Measurements from ENCODE around the gene FNDC3B.

FNDC3B gene

DNA sequence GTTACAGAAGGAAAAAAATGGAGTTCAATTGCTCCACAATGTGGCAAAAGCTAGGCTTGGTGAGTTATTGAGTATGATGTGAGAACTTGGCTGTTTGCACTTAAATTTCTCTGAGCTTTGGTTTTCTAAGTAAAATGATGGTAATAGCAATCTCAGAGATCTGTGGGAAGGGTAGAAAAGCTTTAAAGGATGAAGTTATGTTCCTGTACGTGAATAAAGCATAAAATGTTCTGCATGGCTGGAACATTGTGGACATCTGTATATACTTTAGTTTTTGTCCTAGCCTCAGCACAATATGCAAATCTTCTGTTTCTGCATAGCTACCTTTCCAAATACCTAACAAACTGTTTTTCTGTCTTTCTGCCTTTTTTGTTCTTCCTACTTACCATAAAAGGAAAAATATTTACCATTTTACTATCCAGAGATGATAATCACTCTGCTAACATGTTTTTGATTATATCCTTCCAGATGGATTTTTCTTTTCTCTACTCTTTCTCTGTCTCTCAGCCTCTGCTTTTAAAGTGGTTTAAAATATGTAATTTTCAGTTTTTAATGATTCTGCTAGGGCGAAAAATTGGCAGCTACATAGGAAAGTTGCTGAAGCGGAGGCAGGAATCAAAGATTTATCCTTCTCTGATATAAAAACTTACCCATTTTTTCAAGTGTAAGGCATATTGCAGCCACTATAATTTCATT is 188.1 kb downstream of the FNDC3B start:
- Histone ChIP-seq H2AFZ (ENCODE audit: low read depth, low read length) (no peak overlapping the region), H3K4me1 (ENCODE audit: low read length) (no peaks in the 10 kb centered on the region), H3K9me3 (ENCODE audit: insufficient read depth, low read length) (no peaks in the 10 kb centered on the region), H4K20me1 (ENCODE audit: insufficient read depth, low read length) (no peaks in the 10 kb centered on the region), H3K9ac (ENCODE audit: low read length) (no peak overlapping the region), H3K27ac (ENCODE audit: low read length) (no peak overlapping the region), H3K4me2 (ENCODE audit: low read length) (no peak overlapping the region), H3K36me3 (replicated peaks; ENCODE audit: low read depth, low read length) (no peaks in the 10 kb centered on the region), H3K79me2 (ENCODE audit: low read length) (no peaks in the 10 kb centered on the region), H3K27me3 (ENCODE audit: low read depth, low read length) (no peaks in the 10 kb centered on the region), H3K4me3 (ENCODE audit: low read length) (no peak overlapping the region)
- no peak for TF ChIP-seq EZH2phosphoT487 (IDR thresholded peaks at IDR 0.05; ENCODE audit: low read depth)
- TF ChIP-seq, protein P1, sequence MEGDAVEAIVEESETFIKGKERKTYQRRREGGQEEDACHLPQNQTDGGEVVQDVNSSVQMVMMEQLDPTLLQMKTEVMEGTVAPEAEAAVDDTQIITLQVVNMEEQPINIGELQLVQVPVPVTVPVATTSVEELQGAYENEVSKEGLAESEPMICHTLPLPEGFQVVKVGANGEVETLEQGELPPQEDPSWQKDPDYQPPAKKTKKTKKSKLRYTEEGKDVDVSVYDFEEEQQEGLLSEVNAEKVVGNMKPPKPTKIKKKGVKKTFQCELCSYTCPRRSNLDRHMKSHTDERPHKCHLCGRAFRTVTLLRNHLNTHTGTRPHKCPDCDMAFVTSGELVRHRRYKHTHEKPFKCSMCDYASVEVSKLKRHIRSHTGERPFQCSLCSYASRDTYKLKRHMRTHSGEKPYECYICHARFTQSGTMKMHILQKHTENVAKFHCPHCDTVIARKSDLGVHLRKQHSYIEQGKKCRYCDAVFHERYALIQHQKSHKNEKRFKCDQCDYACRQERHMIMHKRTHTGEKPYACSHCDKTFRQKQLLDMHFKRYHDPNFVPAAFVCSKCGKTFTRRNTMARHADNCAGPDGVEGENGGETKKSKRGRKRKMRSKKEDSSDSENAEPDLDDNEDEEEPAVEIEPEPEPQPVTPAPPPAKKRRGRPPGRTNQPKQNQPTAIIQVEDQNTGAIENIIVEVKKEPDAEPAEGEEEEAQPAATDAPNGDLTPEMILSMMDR (IDR thresholded peaks at IDR 0.05; ENCODE audit: low read depth, low read length): no peak

GRCh38 chr3:172228036-172228415 is 188.6 kb downstream of the FNDC3B start:
- no peaks in the 10 kb centered on the region for H3K4me1 ChIP-seq (ENCODE audit: low read length)
- H3K79me2 ChIP-seq (ENCODE audit: low read length): no peaks in the 10 kb centered on the region
- H3K36me3 ChIP-seq (replicated peaks; ENCODE audit: low read depth, low read length): no peaks in the 10 kb centered on the region
- H4K20me1 ChIP-seq (ENCODE audit: insufficient read depth, low read length): no peaks in the 10 kb centered on the region
- no peak overlapping the region for H3K27ac ChIP-seq (ENCODE audit: low read length)
- no peaks in the 10 kb centered on the region for H3K27me3 ChIP-seq (ENCODE audit: low read depth, low read length)
- H3K4me3 ChIP-seq (ENCODE audit: low read length): no peak overlapping the region
- no peaks in the 10 kb centered on the region for H3K9me3 ChIP-seq (ENCODE audit: insufficient read depth, low read length)
- no peak for TF ChIP-seq EZH2phosphoT487 (IDR thresholded peaks at IDR 0.05; ENCODE audit: low read depth)
- TF ChIP-seq, protein P1 (IDR thresholded peaks at IDR 0.05; ENCODE audit: low read depth, low read length): no peak
- H2AFZ ChIP-seq (ENCODE audit: low read depth, low read length): no peak overlapping the region
- no peak overlapping the region for H3K9ac ChIP-seq (ENCODE audit: low read length)
- no peak overlapping the region for H3K4me2 ChIP-seq (ENCODE audit: low read length)

DNA sequence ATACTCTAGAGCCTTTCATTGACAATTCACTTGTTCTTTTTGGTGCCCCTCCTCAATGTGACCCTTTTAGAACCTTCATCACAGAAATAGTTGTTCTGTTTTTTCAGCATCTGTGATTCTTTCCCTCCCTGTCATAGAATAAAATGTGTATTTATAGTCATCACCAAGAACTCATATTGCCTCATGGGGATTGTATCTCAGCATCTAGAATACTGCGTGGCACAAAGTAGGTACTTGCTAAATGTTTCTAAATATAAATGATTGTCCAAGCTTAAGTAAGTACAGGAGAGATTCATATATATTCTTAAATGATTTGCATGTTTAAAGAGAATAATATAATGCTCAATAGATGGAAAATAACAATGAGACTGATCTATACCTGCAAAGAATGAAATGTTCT is 190.1 kb downstream of the FNDC3B start:
- Histone ChIP-seq H3K36me3 (replicated peaks; ENCODE audit: low read depth, low read length) (no peaks in the 10 kb centered on the region), H3K4me3 (ENCODE audit: low read length) (no peak overlapping the region), H3K4me1 (ENCODE audit: low read length) (no peaks in the 10 kb centered on the region), H4K20me1 (ENCODE audit: insufficient read depth, low read length) (no peaks in the 10 kb centered on the region), H3K79me2 (ENCODE audit: low read length) (no peaks in the 10 kb centered on the region), H3K4me2 (ENCODE audit: low read length) (no peak overlapping the region), H3K9ac (ENCODE audit: low read length) (no peak overlapping the region), H3K27ac (ENCODE audit: low read length) (no peak overlapping the region), H3K9me3 (ENCODE audit: insufficient read depth, low read length) (no peaks in the 10 kb centered on the region), H3K27me3 (ENCODE audit: low read depth, low read length) (no peaks in the 10 kb centered on the region), H2AFZ (ENCODE audit: low read depth, low read length) (no peak overlapping the region)
- no peak for TF ChIP-seq EZH2phosphoT487 (IDR thresholded peaks at IDR 0.05; ENCODE audit: low read depth)
- TF ChIP-seq, protein P1 (IDR thresholded peaks at IDR 0.05; ENCODE audit: low read depth, low read length): no peak

GRCh38 chr3:172231318-172231901 is 192.0 kb downstream of the FNDC3B start:
- Histone ChIP-seq H3K79me2 (ENCODE audit: low read length) (no peaks in the 10 kb centered on the region), H3K4me3 (ENCODE audit: low read length) (no peak overlapping the region), H3K36me3 (replicated peaks; ENCODE audit: low read depth, low read length) (no peaks in the 10 kb centered on the region), H3K4me2 (ENCODE audit: low read length) (no peak overlapping the region), H3K9me3 (ENCODE audit: insufficient read depth, low read length) (no peaks in the 10 kb centered on the region), H3K4me1 (ENCODE audit: low read length) (no peaks in the 10 kb centered on the region), H4K20me1 (ENCODE audit: insufficient read depth, low read length) (no peaks in the 10 kb centered on the region), H3K9ac (ENCODE audit: low read length) (no peak overlapping the region), H3K27ac (ENCODE audit: low read length) (no peak overlapping the region), H2AFZ (ENCODE audit: low read depth, low read length) (no peak overlapping the region), H3K27me3 (ENCODE audit: low read depth, low read length) (no peaks in the 10 kb centered on the region)
- TF ChIP-seq EZH2phosphoT487 (IDR thresholded peaks at IDR 0.05; ENCODE audit: low read depth): no peak
- TF ChIP-seq, protein P1 (IDR thresholded peaks at IDR 0.05; ENCODE audit: low read depth, low read length): no peak

All from OCI-LY3 (cell line).